Measurements from ENCODE around the gene HIP1.

The HIP1 gene

DNA sequence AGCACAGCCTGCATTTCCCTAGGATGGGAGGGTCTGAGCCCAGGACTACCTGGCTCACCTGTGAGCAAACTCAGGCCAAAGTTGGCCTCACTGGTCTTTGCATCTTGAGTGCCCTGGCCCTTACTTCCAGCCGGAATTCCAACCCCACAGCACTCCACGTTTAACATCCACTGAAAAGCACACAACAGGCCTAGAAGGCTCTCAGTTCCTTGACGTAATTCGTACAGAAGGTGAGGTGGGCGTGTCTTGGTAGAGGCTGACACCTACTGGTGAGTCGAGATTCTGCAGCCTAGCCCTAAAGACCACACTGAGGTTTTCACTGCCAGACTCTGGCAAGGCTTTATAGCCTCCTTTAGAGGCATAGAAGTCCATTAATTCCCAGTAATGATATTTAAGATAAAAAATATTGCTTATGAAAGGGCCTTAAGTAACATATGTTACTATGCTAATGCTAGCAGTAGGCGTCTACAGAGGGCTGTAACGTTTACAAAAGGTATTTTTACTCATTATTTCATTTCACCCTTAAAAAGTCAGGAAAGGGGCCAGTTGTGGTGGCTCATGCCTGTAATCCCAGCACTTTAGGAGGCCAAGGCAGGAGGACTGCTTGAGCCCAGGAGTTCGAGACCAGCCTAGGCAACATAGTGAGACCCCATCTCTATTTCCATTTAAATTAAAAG lies 95.8 kb downstream of the HIP1 start:
- TF ChIP-seq, protein P1, sequence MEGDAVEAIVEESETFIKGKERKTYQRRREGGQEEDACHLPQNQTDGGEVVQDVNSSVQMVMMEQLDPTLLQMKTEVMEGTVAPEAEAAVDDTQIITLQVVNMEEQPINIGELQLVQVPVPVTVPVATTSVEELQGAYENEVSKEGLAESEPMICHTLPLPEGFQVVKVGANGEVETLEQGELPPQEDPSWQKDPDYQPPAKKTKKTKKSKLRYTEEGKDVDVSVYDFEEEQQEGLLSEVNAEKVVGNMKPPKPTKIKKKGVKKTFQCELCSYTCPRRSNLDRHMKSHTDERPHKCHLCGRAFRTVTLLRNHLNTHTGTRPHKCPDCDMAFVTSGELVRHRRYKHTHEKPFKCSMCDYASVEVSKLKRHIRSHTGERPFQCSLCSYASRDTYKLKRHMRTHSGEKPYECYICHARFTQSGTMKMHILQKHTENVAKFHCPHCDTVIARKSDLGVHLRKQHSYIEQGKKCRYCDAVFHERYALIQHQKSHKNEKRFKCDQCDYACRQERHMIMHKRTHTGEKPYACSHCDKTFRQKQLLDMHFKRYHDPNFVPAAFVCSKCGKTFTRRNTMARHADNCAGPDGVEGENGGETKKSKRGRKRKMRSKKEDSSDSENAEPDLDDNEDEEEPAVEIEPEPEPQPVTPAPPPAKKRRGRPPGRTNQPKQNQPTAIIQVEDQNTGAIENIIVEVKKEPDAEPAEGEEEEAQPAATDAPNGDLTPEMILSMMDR (IDR thresholded peaks at IDR 0.05; ENCODE audit: control extremely low read depth, extremely low read depth, low read depth, missing control alignments), result peak; percentile 65
- DNase-seq (ENCODE audit: extremely low spot score), result peak; percentile 79
- CTCF ChIA-PET, result interaction anchor here (0.6 to 1.4 kb wide), 3 partner anchors 25 to 211 kb away, joined by 3 read pairs; no protein-coding TSS in a partner anchor
- POLR2A ChIA-PET, result no interaction called here

DNA sequence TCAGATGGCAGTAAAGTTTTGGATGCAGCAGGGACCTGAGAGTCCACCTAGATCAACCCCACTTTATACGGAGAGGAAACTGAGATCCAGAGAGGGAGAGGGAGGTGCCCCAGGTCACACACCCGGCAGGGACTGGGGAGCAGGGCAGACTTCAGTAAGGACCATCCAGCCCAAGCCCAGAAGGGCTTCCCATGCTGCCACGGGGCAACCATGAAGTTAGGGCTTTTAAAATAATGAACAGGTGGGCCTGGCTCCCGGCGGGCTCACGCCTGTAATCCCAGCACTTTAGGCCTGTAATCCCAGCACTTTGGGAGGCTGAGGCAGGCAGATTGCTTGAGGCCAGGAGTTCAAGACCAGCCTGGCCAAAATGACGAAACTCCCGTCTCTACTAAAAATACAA lies 98.5 kb downstream of the HIP1 start:
- TF ChIP-seq, protein P1 (IDR thresholded peaks at IDR 0.05; ENCODE audit: control extremely low read depth, extremely low read depth, low read depth, missing control alignments), result no peak
- DNase-seq (ENCODE audit: extremely low spot score), result no peak
- ChIA-PET CTCF (no interaction called here), POLR2A (no interaction called here)

DNA sequence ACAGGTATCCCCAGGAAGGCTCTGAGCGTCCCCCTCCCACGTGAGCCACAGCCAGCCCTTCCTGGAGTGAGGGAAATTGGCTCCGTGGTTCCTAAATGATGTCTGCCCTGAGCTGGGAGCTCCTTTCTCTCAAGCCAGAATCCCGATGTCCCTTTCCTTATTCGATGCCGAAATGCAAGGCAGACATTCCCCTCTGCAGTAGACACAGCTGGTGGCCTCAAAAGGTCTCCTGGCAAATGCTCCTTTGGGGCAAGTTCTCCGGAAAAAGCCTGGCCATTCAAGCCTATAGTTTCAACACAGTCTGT lies 98.9 kb downstream of the HIP1 start:
- ChIA-PET CTCF (no interaction called here), POLR2A (no interaction called here)
- DNase-seq (ENCODE audit: extremely low spot score), result no peak
- TF ChIP-seq, protein P1 (IDR thresholded peaks at IDR 0.05; ENCODE audit: control extremely low read depth, extremely low read depth, low read depth, missing control alignments), result no peak

DNA sequence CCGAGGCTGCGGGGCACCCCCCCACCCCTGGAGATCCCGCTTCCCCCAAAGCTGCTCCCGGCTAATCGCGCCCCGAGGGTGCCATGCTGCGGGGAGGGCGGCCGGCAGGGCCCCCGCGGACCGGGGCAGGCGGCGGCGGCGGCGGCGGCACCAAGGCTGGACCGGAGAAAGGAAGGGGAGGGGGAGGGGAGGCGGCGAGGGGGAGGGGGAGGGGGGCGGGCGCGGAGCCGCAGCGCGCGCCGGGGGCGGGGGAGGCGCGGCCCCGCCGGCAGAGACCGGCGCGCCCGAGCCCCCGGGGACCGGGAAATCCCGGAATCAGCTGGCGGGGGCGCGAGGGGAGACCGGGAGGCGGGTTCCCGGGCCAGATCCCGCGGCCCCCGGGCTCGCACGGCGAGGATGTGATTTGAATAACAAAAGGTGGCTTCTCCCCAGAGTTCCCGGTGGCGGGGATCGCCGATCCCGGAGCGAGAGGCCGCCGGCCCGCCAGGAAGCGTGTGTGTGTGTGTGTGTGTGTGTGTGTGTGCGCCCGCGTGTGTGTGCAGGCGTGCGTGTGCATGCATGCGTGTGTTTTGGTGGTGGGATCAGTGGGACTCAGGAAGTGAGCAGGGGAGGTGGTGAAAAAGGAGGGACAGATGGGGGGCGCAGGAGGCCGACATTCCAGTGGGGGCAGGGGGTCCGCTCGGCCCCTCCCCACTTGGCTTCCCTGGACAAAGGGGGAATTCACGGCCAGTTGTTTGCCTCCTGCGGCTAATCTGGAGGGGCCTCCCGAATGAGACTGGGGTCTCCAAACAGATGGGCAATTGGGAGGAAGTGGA lies 99.5 kb downstream of the HIP1 start:
- ChIA-PET CTCF (no interaction called here), POLR2A (no interaction called here)
- TF ChIP-seq, protein P1 (IDR thresholded peaks at IDR 0.05; ENCODE audit: control extremely low read depth, extremely low read depth, low read depth, missing control alignments), result no peak
- DNase-seq (ENCODE audit: extremely low spot score), result peak; percentile 68

DNA sequence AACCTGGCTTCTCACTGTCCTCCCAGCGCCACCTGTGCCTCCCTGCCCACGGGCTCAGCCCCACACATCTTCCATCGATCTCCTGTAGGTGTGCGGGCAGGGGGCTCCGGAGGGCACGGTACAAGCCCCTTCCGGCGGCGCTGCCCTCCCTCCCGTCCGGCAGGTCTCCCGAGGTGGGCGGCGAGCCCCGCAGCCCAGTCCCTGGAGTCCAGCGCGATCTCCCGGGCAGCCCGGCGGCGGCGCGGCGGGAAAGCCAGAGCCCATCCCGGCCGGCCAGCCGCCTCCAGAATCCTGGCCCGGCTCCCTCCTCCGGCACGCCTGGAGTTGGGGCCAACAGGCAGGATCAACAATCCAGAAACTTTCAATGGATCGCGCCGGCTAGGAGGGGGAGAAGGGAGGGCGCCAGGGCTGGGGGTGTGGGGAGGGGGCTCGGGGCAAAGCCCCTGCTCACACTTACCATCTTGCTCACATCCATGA lies 100.1 kb downstream of the HIP1 start:
- DNase-seq (ENCODE audit: extremely low spot score), result no peak
- ChIA-PET CTCF (no interaction called here), POLR2A (no interaction called here)
- TF ChIP-seq, protein P1 (IDR thresholded peaks at IDR 0.05; ENCODE audit: control extremely low read depth, extremely low read depth, low read depth, missing control alignments), result no peak

DNA sequence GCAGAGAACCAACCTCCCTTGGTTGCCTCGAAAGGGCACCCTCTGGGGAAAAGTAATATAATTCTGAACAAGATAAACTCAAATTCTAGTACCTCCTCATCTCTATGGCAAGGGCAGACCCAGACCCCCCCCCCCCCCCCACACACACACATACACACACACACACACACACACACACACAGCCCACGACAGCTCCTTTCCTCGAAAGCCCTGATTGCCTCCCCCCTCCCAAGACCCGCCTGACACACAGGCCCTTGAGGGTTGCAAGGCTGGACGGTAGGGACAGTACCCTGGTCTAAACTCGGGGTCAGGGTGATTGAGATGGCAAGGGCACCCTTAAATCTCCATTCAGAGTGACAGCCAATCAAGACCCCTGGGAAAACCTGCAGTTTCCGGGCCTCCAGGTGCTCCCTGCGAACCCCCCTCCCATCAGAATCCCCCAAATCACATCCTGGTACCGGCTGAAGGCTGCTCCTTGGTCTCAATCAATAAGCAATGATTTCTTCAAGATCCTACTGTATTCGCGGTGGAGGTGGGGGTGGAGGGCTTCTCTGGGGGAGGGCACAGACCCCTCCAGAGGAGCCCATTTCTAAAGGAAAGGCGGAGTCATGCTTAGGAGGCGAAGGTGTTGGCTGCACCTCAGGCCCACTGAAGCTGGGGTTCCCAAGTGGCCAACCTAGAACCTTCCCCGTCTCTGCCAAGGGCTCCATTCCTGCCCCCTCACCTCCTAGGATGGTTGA lies 100.7 kb downstream of the HIP1 start:
- ChIA-PET CTCF (no interaction called here), POLR2A (no interaction called here)
- TF ChIP-seq, protein P1 (IDR thresholded peaks at IDR 0.05; ENCODE audit: control extremely low read depth, extremely low read depth, low read depth, missing control alignments), result no peak
- no peak for DNase-seq (ENCODE audit: extremely low spot score)
